ENCODE results near the gene NDFIP1.
"Not testable (repeated sequence)": the region's sequence is repeated elsewhere in the genome, so short reads cannot be mapped to it uniquely, and the experiment has no call there.

NDFIP1 gene

DNA sequence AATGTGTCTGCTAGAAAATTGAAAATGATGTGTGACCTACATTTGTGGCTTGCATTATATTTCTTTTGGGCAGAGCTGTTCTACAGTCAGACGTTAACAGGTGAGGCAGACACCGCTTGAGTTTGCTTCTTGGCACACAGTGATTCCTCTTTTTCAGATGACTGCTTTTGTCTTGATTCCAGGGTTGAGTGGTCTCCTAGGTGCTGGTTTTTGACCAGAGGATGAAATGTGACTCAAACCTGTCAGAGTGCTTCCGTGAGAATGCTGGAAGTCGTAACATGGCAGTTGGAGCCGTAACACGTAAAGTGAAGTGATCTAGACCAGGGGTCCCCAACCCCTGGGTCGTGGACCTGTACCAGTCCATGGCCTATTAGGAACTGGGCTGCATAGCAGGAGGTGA is 28.3 kb upstream of the NDFIP1 start:
- TF ChIP-seq, protein P1, sequence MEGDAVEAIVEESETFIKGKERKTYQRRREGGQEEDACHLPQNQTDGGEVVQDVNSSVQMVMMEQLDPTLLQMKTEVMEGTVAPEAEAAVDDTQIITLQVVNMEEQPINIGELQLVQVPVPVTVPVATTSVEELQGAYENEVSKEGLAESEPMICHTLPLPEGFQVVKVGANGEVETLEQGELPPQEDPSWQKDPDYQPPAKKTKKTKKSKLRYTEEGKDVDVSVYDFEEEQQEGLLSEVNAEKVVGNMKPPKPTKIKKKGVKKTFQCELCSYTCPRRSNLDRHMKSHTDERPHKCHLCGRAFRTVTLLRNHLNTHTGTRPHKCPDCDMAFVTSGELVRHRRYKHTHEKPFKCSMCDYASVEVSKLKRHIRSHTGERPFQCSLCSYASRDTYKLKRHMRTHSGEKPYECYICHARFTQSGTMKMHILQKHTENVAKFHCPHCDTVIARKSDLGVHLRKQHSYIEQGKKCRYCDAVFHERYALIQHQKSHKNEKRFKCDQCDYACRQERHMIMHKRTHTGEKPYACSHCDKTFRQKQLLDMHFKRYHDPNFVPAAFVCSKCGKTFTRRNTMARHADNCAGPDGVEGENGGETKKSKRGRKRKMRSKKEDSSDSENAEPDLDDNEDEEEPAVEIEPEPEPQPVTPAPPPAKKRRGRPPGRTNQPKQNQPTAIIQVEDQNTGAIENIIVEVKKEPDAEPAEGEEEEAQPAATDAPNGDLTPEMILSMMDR (IDR thresholded peaks at IDR 0.05; ENCODE audit: low read depth, low read length), result no peak
- no peak for DNase-seq (ENCODE audit: extremely low read depth, low read depth)

DNA sequence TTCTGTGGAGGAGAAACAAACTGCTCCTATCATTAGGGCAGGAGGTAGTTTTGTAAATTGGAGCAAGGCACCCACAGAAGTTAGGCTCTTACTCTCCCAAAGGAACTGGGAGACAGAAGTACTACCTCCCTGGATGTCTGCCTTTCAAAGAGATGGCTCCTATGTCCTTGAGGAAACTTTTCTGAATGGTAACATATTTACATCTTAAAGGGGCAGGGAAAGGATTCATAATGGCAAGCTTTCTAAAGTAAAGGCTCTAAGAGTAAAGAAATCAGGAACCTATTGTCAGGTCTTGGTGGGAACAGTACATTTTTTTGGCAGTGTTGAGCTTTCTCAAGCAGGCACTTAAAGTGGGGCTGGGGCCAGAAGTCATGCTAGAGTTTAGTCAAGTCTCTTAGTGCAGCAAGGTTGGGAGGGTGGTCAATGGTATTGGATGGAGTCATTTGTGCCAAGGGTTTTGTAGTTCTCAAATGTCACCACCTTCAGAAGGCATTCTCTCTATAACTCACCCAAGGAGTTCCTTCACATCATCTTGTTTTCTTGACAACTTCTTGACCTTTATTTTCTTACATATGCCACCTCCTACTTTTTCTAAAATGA is 26.3 kb upstream of the NDFIP1 start:
- DNase-seq (ENCODE audit: extremely low read depth, low read depth), result no peak
- TF ChIP-seq, protein P1 (IDR thresholded peaks at IDR 0.05; ENCODE audit: low read depth, low read length), result no peak

DNA sequence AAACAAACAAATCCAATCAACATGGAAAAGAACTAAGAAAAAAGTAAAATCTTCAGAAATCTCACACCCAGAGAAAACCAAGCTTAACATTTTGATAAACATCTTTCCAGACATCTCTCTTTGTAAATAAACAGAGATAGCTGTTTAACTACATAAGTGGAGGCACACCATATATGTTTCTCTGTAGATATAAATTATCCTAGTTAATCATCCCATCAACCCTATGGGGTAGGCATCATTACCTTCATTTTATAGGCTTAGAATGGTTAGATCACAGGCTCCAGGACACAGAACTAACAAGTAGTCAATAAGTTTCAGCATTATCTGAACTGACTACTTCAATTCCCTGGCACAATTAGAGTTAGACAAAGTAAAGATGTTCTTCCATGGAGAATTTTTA is 22.4 kb upstream of the NDFIP1 start:
- no peak for DNase-seq (ENCODE audit: extremely low read depth, low read depth)
- TF ChIP-seq, protein P1 (IDR thresholded peaks at IDR 0.05; ENCODE audit: low read depth, low read length), result no peak

DNA sequence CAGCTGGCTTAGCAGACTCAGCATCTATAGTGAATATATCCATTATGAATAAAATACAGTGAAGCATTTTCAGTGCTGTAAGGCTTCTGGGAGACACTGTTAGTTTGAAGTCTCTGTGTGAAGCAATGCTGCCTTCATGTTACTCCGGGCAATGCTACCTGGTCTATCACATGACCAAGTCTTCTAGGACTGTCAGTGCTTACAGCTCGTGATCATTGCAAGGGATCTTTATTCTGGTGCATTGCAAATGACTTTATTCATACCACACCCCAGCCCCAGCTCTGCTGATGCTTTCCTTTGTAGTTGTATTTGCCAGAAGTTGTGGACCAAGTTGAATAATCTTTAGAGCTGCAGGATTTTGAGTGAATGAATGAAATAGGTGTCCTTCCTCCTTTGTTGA is 21.9 kb upstream of the NDFIP1 start:
- no peak for DNase-seq (ENCODE audit: extremely low read depth, low read depth)
- TF ChIP-seq, protein P1 (IDR thresholded peaks at IDR 0.05; ENCODE audit: low read depth, low read length), result no peak

DNA sequence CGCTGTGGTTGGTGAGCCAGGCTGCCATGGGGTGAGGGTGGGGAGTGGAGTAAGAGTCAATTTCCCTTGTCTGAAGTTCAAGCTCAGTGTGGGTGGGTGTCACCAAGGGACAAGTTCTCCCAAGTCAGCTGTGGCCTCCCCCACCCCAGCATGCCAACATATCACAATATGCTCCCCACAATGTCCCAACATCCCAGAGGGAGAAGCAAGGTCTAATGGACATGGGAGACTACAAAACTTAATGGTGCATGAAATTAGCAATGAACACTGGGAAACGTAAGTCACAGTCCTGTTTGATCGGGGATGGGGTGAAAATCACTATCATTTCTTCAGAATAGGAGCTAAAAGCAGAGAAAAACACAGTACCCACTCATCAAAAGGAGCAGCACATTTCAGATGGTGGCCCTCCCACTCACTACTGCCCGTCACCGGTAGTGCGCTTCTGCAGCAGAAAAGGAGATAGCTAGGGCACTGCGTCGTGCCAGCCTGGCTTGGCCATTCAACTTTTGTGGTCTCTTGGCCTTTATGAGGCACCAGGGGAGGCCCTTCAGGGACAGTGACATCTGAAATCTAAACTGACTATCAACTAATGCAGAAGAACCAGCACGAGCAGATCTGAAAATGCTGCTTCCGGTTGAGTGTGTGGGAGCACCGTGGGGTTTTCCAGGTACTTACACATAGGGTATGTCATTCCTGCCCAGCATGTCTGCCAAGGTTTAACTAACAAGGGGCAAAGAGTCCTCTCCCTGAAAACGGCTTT is 20.5 kb upstream of the NDFIP1 start:
- no peak for DNase-seq (ENCODE audit: extremely low read depth, low read depth)
- TF ChIP-seq, protein P1 (IDR thresholded peaks at IDR 0.05; ENCODE audit: low read depth, low read length), result no peak

DNA sequence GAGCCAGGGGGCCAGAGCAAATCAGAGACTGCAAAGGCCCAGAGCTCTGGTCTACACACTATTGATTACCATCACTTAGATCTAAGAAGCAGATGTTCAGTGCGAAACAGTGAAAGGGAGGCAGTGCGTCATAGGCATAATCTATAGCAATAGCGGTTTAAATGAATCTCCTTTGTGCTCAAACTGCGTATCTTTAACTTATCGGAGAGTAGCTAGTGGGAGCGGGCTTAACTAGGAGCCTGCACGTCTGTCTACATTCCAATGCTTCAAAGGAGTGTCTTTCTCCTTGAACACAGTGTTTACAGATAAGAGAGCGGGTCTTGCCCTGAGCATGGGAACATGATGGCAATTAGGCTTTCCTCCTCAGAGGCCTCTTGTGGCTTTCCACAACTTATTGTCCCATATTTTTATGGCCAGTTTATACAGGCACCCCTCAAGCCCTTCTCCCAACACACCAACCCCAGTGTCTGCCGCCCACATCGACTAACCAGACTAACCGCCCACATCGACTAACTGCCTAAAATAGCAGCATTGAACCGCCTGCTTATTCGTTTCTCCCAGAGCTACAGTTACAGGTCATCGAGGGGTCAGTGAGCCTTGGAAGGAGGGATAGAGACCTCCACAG is 19.6 kb upstream of the NDFIP1 start:
- not testable (repeated sequence) for DNase-seq (ENCODE audit: extremely low read depth, low read depth)

DNA sequence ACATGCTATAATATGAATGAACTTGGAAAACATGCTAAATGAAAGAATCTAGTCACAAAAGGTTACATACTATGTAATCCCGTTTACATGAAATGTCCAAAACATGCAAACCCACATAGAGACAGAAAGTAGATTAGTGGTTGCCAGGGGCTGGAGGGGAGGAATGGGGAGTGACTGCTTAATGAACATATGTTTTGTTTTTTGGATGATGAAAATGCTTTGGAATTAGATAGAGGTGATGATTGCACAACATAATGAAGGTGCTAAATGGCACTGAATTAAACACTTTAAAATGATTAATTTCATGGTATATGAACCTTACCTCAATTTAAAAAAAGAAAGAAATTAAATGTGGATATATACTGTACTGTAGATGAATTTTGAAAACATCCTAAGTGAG is 17.6 kb upstream of the NDFIP1 start:
- no peak for DNase-seq (ENCODE audit: extremely low read depth, low read depth)
- TF ChIP-seq, protein P1 (IDR thresholded peaks at IDR 0.05; ENCODE audit: low read depth, low read length), result no peak

Measured in AG09319 (cell line).